ENCODE data around the gene ARSH.

GRCh38 chrX:2984342-2984741 is 22.0 kb upstream of the ARSH start:
- TF ChIP-seq EZH2 (IDR thresholded peaks at IDR 0.05; ENCODE audit: low read length, unreplicated experiment) (no peak), CTCF (conservative IDR thresholded peaks at IDR 0.05; ENCODE audit: low read depth, low read length) (no peak), EZH2phosphoT487 (IDR thresholded peaks at IDR 0.05; ENCODE audit: borderline replicate concordance, low read length) (no peak)

All from PC-3 (cell line).